Right lobe of liver (tissue), 6 donors: ENCODE measurements around the gene TLE1. TPM values are rescaled to one million over a fixed set of nuclear protein-coding genes. Genes with fewer than 3 reads are reported as not detected.

Experiments used
- ATAC-seq, 4 donors: fragments of 200-7000 bp; cut with Tn5 transposase; one replicate each; pipeline ENCODE4 v1.9.1; 2020; ENCODE audit warnings: mild to moderate bottlenecking in 4 of 4, moderate library complexity in 4 of 4
- DNase-seq, 3 donors: peaks; one replicate each; pipeline ENCODE4 v3.0.0-alpha.2; 2020
- H3K27ac ChIP-seq, 3 donors: fragments of 200-600 bp; one replicate each; pipeline ENCODE4 v1.8.0; 2022
- H3K27me3 ChIP-seq, 2 donors: fragments of 200-600 bp; one replicate each; pipeline ENCODE4 v1.8.0; 2022
- H3K36me3 ChIP-seq, 4 donors: fragments of 200-600 bp; sonication (generic) in 1 of 4; one replicate each; pipeline versions ENCODE4 v1.5.1 to v1.8.0; 2017 to 2022; ENCODE audit warnings: control low read depth in 1 of 4
- H3K4me1 ChIP-seq, 4 donors: fragments of 200-600 bp; sonication (generic) in 1 of 4; one replicate each; pipeline versions ENCODE4 v1.5.1 to v1.8.0; 2017 to 2022; ENCODE audit warnings: control low read depth in 1 of 4
- H3K4me3 ChIP-seq, 3 donors: fragments of 200-600 bp; one replicate each; pipeline ENCODE4 v1.8.0; 2022
- H3K9me3 ChIP-seq, 4 donors: fragments of 200-600 bp; sonication (generic) in 1 of 4; one replicate each; pipeline versions ENCODE4 v1.5.1 to v1.8.0; 2017 to 2022; ENCODE audit warnings: control low read depth in 1 of 4
- CTCF ChIP-seq, 4 donors: fragments of 200-600 bp in 3 of 4; fragments of 450-650 bp in 1 of 4; IDR thresholded peaks; one replicate each; pipeline versions ENCODE4 v1.5.1 to v1.8.0; 2016 to 2022; ENCODE audit warnings: antibody characterized with exemption in 4 of 4, mild to moderate bottlenecking in 2 of 4
- POLR2A ChIP-seq: fragments of 450-650 bp; IDR thresholded peaks from one replicate; pipeline ENCODE4 v1.6.1; 2017; ENCODE audit warnings: antibody characterized with exemption, mild to moderate bottlenecking
- WGBS: methylation state at CpG from one replicate; pipeline ENCODE4 v1.1.6; 2018; ENCODE audit warnings: low coverage, low lambda C conversion rate; ENCODE audit not compliant: insufficient coverage; ENCODE audit errors: missing lambda C conversion rate; 5-methylcytosine and 5-hydroxymethylcytosine counted together
- intact Hi-C, 2 donors: fragments of 100-400 bp; cut with DNase I; formaldehyde crosslinking; loops; one replicate each; pipeline versions ENCODE4 v1.11.2 to v1.14.1; 2022
- total RNA-seq, 6 experiments: library from RNA; depleted of rRNA in 2 of 6; stranded (reverse); fragments of >200 nt in 2 of 6; fragmentation: NEBNext Ultra II Directional in 3 of 6; extraction: Animal tissue kit (Norgen Biotek cat#: 25700) in 3 of 6; gene quantifications; one replicate each; pipeline versions ENCODE4 v1.1.0 to v1.2.4, GENCODE V29; 2016 to 2023
- donor health status: DM: no; HTN: yes; CAD: no.
- donor health status: DM: no; HTN: no; CAD: no.
- donor health status: DM: no; HTN: no; CAD: no.
- donor health status: DM: no; HTN: yes; CAD: no.
- donor health status: DM: no; HTN: yes; CAD: no.

TLE1 gene
- total RNA-seq, 6 experiments from 2014 or later = 31.9 to 62.9 (median 58.0) TPM

GRCh38 chr9:81538890-81539289, 150.5 kb downstream of the TLE1 start:
- ATAC-seq = no peak
- Histone ChIP-seq H3K4me1 (peaks cover 0 to 42% (median 12%) of the 10 kb centered on the region in 4 donors), H3K36me3 (no peaks in the 10 kb centered on the region), H3K9me3 (no peaks in the 10 kb centered on the region), H3K4me3 (no peak overlapping the region), H3K27me3 (no peaks in the 10 kb centered on the region), H3K27ac (no peak overlapping the region)
- DNase-seq = no peak
- intact Hi-C loops = loop anchor here in 1 of 2 donors (10.0 kb wide), 1 partner anchor 46 kb away; no protein-coding TSS in a partner anchor
- 68% methylated on average over 5 of the region's 6 CpGs for WGBS
- TF ChIP-seq POLR2A (no peak), CTCF (IDR thresholded peaks at IDR 0.05) (no peak)

- TF ChIP-seq CTCF (IDR thresholded peaks at IDR 0.05) (no peak), POLR2A (no peak)
- H3K27ac ChIP-seq = no peak overlapping the region
- no peaks in the 10 kb centered on the region for H3K36me3 ChIP-seq
- ATAC-seq (no peak), DNase-seq (no peak)
- H3K4me1 ChIP-seq = peaks cover 0 to 42% (median 12%) of the 10 kb centered on the region in 4 donors
- no CpG with 5 or more reads among the region's 1 CpG for WGBS
- intact Hi-C loops = loop anchor here in 1 of 2 donors (10.0 kb wide), 1 partner anchor 47 kb away; no protein-coding TSS in a partner anchor
- no peak overlapping the region for H3K4me3 ChIP-seq
- no peaks in the 10 kb centered on the region for H3K9me3 ChIP-seq
- H3K27me3 ChIP-seq = no peaks in the 10 kb centered on the region
These were observed 151.4 kb downstream of the TLE1 start for GRCh38 chr9:81537964-81538363.

- no peaks in the 10 kb centered on the region for H3K36me3 ChIP-seq
- H3K27ac ChIP-seq = peak overlapping the region; percentile 46 to 77 (median 60)
- 31% methylated on average over 7 of the region's 9 CpGs for WGBS
- H3K4me1 ChIP-seq = peaks cover 0 to 42% (median 12%) of the 10 kb centered on the region in 4 donors
- intact Hi-C loops = loop anchor here in 1 of 2 donors (10.0 kb wide), 1 partner anchor 48 kb away; no protein-coding TSS in a partner anchor
- H3K9me3 ChIP-seq = no peaks in the 10 kb centered on the region
- no peak overlapping the region for H3K4me3 ChIP-seq
- H3K27me3 ChIP-seq = no peaks in the 10 kb centered on the region
- peak in 1 of 3 donors; percentile 79 for DNase-seq
- peak; percentile 77 to 91 (median 84) for ATAC-seq
- TF ChIP-seq CTCF (IDR thresholded peaks at IDR 0.05) (no peak), POLR2A (no peak)
These were observed 152.9 kb downstream of the TLE1 start for GRCh38 chr9:81536242-81537025.

GRCh38 chr9:81535542-81536241, 153.7 kb downstream of the TLE1 start:
- ATAC-seq (peak; percentile 76 to 88 (median 83)), DNase-seq (peak in 1 of 3 donors; percentile 54)
- H3K4me3 ChIP-seq = no peak overlapping the region
- 35% methylated on average over 8 of the region's 9 CpGs for WGBS
- H3K9me3 ChIP-seq = no peaks in the 10 kb centered on the region
- no peaks in the 10 kb centered on the region for H3K27me3 ChIP-seq
- H3K4me1 ChIP-seq = peaks cover 0 to 42% (median 12%) of the 10 kb centered on the region in 4 donors
- TF ChIP-seq POLR2A = peak; percentile 31
- TF ChIP-seq CTCF (IDR thresholded peaks at IDR 0.05) = no peak
- H3K27ac ChIP-seq = peak overlapping the region; percentile 46 to 77 (median 60)
- no peaks in the 10 kb centered on the region for H3K36me3 ChIP-seq
- intact Hi-C loops = loop anchor here in 1 of 2 donors (10.0 kb wide), 1 partner anchor 49 kb away; no protein-coding TSS in a partner anchor
